Gastroesophageal sphincter (tissue), 4 donors: Measurements from ENCODE around the gene ZNF208. TPM values are rescaled to one million over a fixed set of nuclear protein-coding genes. Genes with fewer than 3 reads are reported as not detected.

Source experiments
- ATAC-seq: fragments of 150-250 bp; one replicate; pipeline ENCODE4 v1.9.1; 2016; ENCODE audit warnings: mild to moderate bottlenecking, moderate library complexity
- H3K27ac ChIP-seq, 4 donors: fragments of 200-600 bp; sonication (generic) in 3 of 4; 1 replicate in 3 of 4; 2 replicates in 1 of 4; pipeline ENCODE4 v1.5.1; 2016 to 2019
- H3K27me3 ChIP-seq: fragments of 200-600 bp; sonication (generic); one replicate; pipeline ENCODE4 v1.5.1; 2019
- H3K36me3 ChIP-seq, 2 donors: fragments of 200-600 bp; sonication (generic); one replicate each; pipeline ENCODE4 v1.5.1; 2019; ENCODE audit warnings: control low read depth in 1 of 2
- H3K4me1 ChIP-seq, 3 donors: fragments of 200-600 bp; sonication (generic); 1 replicate in 2 of 3; 2 replicates in 1 of 3; pipeline ENCODE4 v1.5.1; 2016 to 2019; ENCODE audit warnings: control low read depth in 2 of 3
- H3K4me3 ChIP-seq, 2 donors: fragments of 200-600 bp; sonication (generic); one replicate each; pipeline ENCODE4 v1.5.1; 2019; ENCODE audit warnings: mild to moderate bottlenecking in 1 of 2, moderate library complexity in 1 of 2
- H3K9me3 ChIP-seq, 3 donors: fragments of 200-600 bp; sonication (generic); one replicate each; pipeline ENCODE4 v1.5.1; 2017 to 2019; ENCODE audit warnings: control low read depth in 2 of 3
- EP300 ChIP-seq: sonication (generic); formaldehyde crosslinking; IDR thresholded peaks from one replicate; pipeline ENCODE4 v1.6.1; 2017; ENCODE audit warnings: antibody characterized with exemption, mild to moderate bottlenecking
- POLR2A ChIP-seq, 2 donors: fragments of 450-650 bp; IDR thresholded peaks; one replicate each; pipeline ENCODE4 v1.6.1; 2017; ENCODE audit warnings: antibody characterized with exemption in 2 of 2, mild to moderate bottlenecking in 2 of 2, moderate library complexity in 1 of 2
- POLR2AphosphoS5 ChIP-seq: sonication (generic); formaldehyde crosslinking; IDR thresholded peaks from one replicate; pipeline ENCODE4 v1.6.1; 2017; ENCODE audit warnings: antibody characterized with exemption
- WGBS, 2 donors: methylation state at CpG; one replicate each; pipeline ENCODE4 v1.1.5; 2018; ENCODE audit warnings: low coverage in 1 of 2; 5-methylcytosine and 5-hydroxymethylcytosine counted together
- total RNA-seq, 4 donors: library from RNA; depleted of rRNA; stranded (reverse); fragments of >200 nt; gene quantifications; one replicate each; pipeline ENCODE4 v1.1.0, GENCODE V29; 2016
- TF ChIP-seq, protein P1 (sequence below), 4 experiments: fragments of 200-600 bp in 2 of 4; fragments of 450-650 bp in 2 of 4; sonication (generic) in 1 of 4; IDR thresholded peaks; one replicate each; pipeline ENCODE4 v1.5.1; 2017 to 2019; ENCODE audit warnings: antibody characterized with exemption in 4 of 4, mild to moderate bottlenecking in 2 of 4, moderate library complexity in 2 of 4

The ZNF208 gene
- total RNA-seq, 4 donors from 2014 or later, result 1.6 to 23.2 (median 10.2) TPM

DNA sequence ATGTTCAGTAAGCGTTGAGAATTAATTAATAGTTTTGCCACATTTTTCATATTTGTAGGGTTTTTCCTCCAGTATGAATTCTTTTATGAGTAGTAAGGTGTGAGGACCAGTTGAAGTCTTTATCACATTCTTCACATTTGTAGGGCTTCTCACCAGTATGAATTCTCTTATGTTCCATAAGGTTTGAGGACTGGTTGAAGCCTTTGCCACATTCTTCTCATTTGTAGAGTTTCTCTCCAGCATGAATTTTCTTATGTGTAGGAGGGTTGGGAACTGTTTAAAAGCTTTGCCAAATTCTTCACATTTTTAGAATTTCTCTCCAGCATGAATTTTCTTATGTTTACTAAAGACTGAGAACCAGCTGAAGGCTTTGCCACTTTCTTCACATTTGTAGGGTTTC lies 40.3 kb downstream of the ZNF208 start:
- TF ChIP-seq POLR2AphosphoS5 (no peak), EP300 (no peak), POLR2A (IDR thresholded peaks at IDR 0.05) (no peak)
- TF ChIP-seq, protein P1, sequence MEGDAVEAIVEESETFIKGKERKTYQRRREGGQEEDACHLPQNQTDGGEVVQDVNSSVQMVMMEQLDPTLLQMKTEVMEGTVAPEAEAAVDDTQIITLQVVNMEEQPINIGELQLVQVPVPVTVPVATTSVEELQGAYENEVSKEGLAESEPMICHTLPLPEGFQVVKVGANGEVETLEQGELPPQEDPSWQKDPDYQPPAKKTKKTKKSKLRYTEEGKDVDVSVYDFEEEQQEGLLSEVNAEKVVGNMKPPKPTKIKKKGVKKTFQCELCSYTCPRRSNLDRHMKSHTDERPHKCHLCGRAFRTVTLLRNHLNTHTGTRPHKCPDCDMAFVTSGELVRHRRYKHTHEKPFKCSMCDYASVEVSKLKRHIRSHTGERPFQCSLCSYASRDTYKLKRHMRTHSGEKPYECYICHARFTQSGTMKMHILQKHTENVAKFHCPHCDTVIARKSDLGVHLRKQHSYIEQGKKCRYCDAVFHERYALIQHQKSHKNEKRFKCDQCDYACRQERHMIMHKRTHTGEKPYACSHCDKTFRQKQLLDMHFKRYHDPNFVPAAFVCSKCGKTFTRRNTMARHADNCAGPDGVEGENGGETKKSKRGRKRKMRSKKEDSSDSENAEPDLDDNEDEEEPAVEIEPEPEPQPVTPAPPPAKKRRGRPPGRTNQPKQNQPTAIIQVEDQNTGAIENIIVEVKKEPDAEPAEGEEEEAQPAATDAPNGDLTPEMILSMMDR (IDR thresholded peaks at IDR 0.05), result no peak
- 84 to 100% methylated on average over 1 of the region's 1 CpG for WGBS, 2 donors
- no peaks in the 10 kb centered on the region for H3K4me1 ChIP-seq
- H3K27ac ChIP-seq, result no peak overlapping the region
- no peaks in the 10 kb centered on the region for H3K27me3 ChIP-seq
- H3K9me3 ChIP-seq, result peaks cover 4 to 94% (median 7%) of the 10 kb centered on the region in 3 donors
- peaks cover 0 to 4% of the 10 kb centered on the region in 2 donors for H3K36me3 ChIP-seq
- ATAC-seq, result no peak
- H3K4me3 ChIP-seq, result no peak overlapping the region

DNA sequence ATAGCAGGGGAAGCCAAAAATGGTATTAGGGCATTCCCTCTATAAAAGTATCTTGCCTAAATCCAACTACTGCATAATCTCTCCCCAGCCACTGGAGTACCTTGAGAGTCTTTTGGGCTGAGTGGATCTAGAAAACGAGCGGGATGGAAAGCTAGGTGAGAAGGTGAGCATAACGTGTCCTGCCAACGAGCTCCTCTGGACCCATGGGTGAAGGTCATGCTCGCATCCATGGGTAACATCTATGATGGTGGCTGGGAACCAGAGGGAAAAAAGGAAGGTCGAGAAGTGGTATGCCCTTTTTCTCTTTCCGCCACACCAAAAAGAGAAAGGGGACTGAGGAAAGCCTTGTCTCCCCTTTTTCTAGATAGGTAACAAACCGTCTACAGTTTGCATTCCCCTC lies 63.0 kb downstream of the ZNF208 start:
- no peak overlapping the region for H3K27ac ChIP-seq
- no peaks in the 10 kb centered on the region for H3K4me1 ChIP-seq
- no peaks in the 10 kb centered on the region for H3K27me3 ChIP-seq
- H3K9me3 ChIP-seq, result peaks cover 0 to 82% (median 0%) of the 10 kb centered on the region in 3 donors
- 67 to 75% methylated on average over 4 to 7 of the region's 8 CpGs for WGBS, 2 donors
- ATAC-seq, result no peak
- no peaks in the 10 kb centered on the region for H3K36me3 ChIP-seq
- TF ChIP-seq POLR2A (IDR thresholded peaks at IDR 0.05), result no peak
- TF ChIP-seq, protein P1 (IDR thresholded peaks at IDR 0.05), result no peak
- H3K4me3 ChIP-seq, result no peak overlapping the region

DNA sequence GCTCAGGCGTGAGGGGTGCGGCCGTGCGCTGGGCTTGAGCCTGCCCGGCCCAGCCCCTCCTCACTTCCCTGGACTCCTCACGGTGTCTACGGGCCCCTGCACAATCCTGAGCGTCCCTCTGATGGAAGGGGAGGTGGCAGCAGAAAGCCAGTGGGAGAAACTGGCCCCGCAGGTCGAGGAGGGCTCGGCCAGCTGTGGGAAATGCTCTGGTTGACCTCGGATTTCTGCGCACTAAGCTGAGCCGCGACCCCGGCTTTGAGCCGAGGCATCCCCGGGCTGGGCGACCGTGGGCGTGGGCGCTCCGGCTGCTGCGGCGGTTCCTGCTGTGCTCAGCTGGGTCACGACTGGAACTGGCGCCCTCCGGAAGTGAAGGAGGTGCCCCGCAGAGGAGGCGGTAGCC lies 70.1 kb downstream of the ZNF208 start:
- Histone ChIP-seq H3K27ac (no peak overlapping the region), H3K9me3 (peaks cover 0 to 38% (median 0%) of the 10 kb centered on the region in 3 donors), H3K4me1 (no peaks in the 10 kb centered on the region), H3K36me3 (peaks cover 0 to 4% of the 10 kb centered on the region in 2 donors), H3K27me3 (no peaks in the 10 kb centered on the region), H3K4me3 (no peak overlapping the region)
- ATAC-seq, result no peak
- 94% methylated on average over 3 of the region's 30 CpGs; no CpG with 5 or more reads in 1 of the 2 donors for WGBS, 2 donors
- no peak for TF ChIP-seq EP300
- TF ChIP-seq, protein P1 (IDR thresholded peaks at IDR 0.05), result no peak
- TF ChIP-seq POLR2A (IDR thresholded peaks at IDR 0.05), result no peak
- no peak for TF ChIP-seq POLR2AphosphoS5

DNA sequence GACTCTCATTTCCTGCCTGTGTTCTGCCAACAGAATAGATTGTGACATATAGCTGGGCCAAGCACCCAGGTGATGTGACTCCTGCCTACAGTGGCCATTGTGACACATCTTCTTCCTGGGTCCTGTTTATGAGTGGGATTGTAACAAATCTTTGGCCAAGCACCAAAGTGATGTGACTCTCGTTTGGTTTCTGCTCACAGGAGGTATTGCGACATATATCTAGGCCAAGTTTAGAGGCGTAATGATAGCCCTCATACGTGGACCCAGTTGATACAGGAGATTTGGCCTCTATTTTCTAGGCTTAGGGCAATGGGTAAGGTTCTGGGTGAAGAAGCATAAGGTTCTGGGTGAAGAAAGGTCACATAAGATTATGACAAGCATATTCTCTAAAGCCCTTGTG lies 76.2 kb downstream of the ZNF208 start:
- WGBS, 2 donors, result 49 to 83% methylated on average over 1 to 3 of the region's 4 CpGs
- no peaks in the 10 kb centered on the region for H3K36me3 ChIP-seq

DNA sequence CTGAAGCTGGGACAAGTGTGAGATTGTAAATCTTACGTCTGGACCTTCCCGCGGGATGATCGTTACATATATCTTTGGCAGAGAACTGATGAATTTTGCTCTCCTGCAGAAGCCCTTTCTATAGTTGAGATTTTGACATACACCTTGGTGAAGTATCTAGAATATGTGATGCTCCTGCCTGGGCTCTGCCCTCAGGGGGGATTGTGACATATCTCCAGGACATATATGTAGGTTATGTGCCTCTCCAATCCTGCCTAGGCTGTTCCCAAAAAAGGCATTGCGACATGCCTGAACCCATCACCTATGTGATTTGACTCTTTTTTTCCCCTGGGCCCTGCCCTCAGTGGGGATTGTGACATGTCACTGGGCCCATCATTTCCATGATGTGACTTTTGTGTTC lies 76.6 kb downstream of the ZNF208 start:
- Histone ChIP-seq H3K4me1 (no peaks in the 10 kb centered on the region), H3K27me3 (no peaks in the 10 kb centered on the region), H3K4me3 (no peak overlapping the region), H3K9me3 (peaks cover 0 to 6% (median 0%) of the 10 kb centered on the region in 3 donors), H3K27ac (no peak overlapping the region), H3K36me3 (no peaks in the 10 kb centered on the region)
- ATAC-seq, result no peak
- TF ChIP-seq, protein P1 (IDR thresholded peaks at IDR 0.05), result no peak
- no peak for TF ChIP-seq POLR2AphosphoS5
- no peak for TF ChIP-seq EP300
- no peak for TF ChIP-seq POLR2A (IDR thresholded peaks at IDR 0.05)
- 91 to 97% methylated on average over 5 of the region's 5 CpGs for WGBS, 2 donors

More for the DNA sequence above, 76.2 kb downstream of the ZNF208 start:
- no peak overlapping the region for H3K4me3 ChIP-seq
- peaks cover 0 to 10% (median 0%) of the 10 kb centered on the region in 3 donors for H3K9me3 ChIP-seq
- H3K27ac ChIP-seq, result no peak overlapping the region
- no peak for ATAC-seq
- no peaks in the 10 kb centered on the region for H3K27me3 ChIP-seq
- TF ChIP-seq POLR2A (IDR thresholded peaks at IDR 0.05) (no peak), POLR2AphosphoS5 (no peak), EP300 (no peak)
- TF ChIP-seq, protein P1 (IDR thresholded peaks at IDR 0.05), result no peak
- no peaks in the 10 kb centered on the region for H3K4me1 ChIP-seq
